HepG2 (cell line): ENCODE data around the gene RAB24. TPM values are rescaled to one million over a fixed set of nuclear protein-coding genes. Genes with fewer than 3 reads are reported as not detected.

Experiments used
- AKAP8 ChIP-seq: sonication (generic); formaldehyde crosslinking; IDR thresholded peaks from 2 replicates; pipeline ENCODE4 v1.5.1; 2020; ENCODE audit warnings: mild to moderate bottlenecking, missing genetic modification reagents
- CAMTA2 ChIP-seq: sonication (generic); formaldehyde crosslinking; IDR thresholded peaks from 2 replicates; pipeline ENCODE4 v1.4.0; 2020; ENCODE audit warnings: mild to moderate bottlenecking, missing genetic modification reagents, borderline replicate concordance
- FOXK1 ChIP-seq: sonication (generic); formaldehyde crosslinking; IDR thresholded peaks from 2 replicates; pipeline ENCODE4 v1.4.0; 2020; ENCODE audit warnings: low read depth, missing genetic modification reagents, borderline replicate concordance
- FOXO1 ChIP-seq: sonication (generic); formaldehyde crosslinking; IDR thresholded peaks from 2 replicates; pipeline ENCODE4 v1.4.0; 2020; ENCODE audit warnings: missing genetic modification reagents
- GFI1 ChIP-seq: sonication (generic); formaldehyde crosslinking; IDR thresholded peaks from 2 replicates; pipeline ENCODE4 v1.5.0; 2020; ENCODE audit warnings: missing genetic modification reagents, mild to moderate bottlenecking, borderline replicate concordance
- KLF16 ChIP-seq, 2 experiments: sonication (generic) in 1 of 2; formaldehyde crosslinking in 1 of 2; IDR thresholded peaks; 2 replicates each; pipeline versions ENCODE4 v1.6.1 to v1.8.0; 2016 to 2023; ENCODE audit warnings: missing genetic modification reagents in 2 of 2, missing compliant biosample characterization in 1 of 2
- NR1H2 ChIP-seq: sonication (generic); formaldehyde crosslinking; IDR thresholded peaks from 2 replicates; pipeline ENCODE4 v1.8.1; 2022; ENCODE audit warnings: low read depth, missing genetic modification reagents, borderline replicate concordance
- RFX3 ChIP-seq: IDR thresholded peaks from 2 replicates; pipeline ENCODE4 v1.6.1; 2016; ENCODE audit warnings: missing biosample characterization, missing genetic modification reagents
- SCMH1 ChIP-seq: sonication (generic); formaldehyde crosslinking; IDR thresholded peaks from 2 replicates; pipeline ENCODE4 v1.9.0; 2021; ENCODE audit warnings: missing genetic modification reagents, mild to moderate bottlenecking, borderline replicate concordance
- TBX2 ChIP-seq: sonication (generic); formaldehyde crosslinking; IDR thresholded peaks from 2 replicates; pipeline ENCODE4 v1.5.0; 2020; ENCODE audit warnings: missing genetic modification reagents, mild to moderate bottlenecking, borderline replicate concordance
- ZMYM4 ChIP-seq: sonication (generic); formaldehyde crosslinking; IDR thresholded peaks from 2 replicates; pipeline ENCODE4 v1.8.1; 2023; ENCODE audit warnings: mild to moderate bottlenecking, missing genetic modification reagents
- ZNF143 ChIP-seq: sonication (generic); formaldehyde crosslinking; IDR thresholded peaks from 2 replicates; pipeline ENCODE4 v1.4.0; 2020; ENCODE audit warnings: missing genetic modification reagents
- ZNF24 ChIP-seq: fragments of 450-650 bp; IDR thresholded peaks from 2 replicates; pipeline ENCODE4 v1.6.1; 2017; ENCODE audit warnings: antibody characterized with exemption, mild to moderate bottlenecking
- ZNF296 ChIP-seq: sonication (generic); formaldehyde crosslinking; conservative IDR thresholded peaks from 2 replicates; pipeline ENCODE4 v1.5.0; 2020; ENCODE audit warnings: mild to moderate bottlenecking, missing genetic modification reagents
- ZNF446 ChIP-seq: sonication (generic); formaldehyde crosslinking; IDR thresholded peaks from 2 replicates; pipeline ENCODE4 v1.5.0; 2020; ENCODE audit warnings: mild to moderate bottlenecking, missing genetic modification reagents
- ZNF549 ChIP-seq: sonication (generic); formaldehyde crosslinking; IDR thresholded peaks from 2 replicates; pipeline ENCODE4 v1.5.0; 2020; ENCODE audit warnings: missing genetic modification reagents
- ZNF609 ChIP-seq: sonication (generic); formaldehyde crosslinking; IDR thresholded peaks from 2 replicates; pipeline ENCODE4 v1.4.0; 2020; ENCODE audit warnings: mild to moderate bottlenecking, missing genetic modification reagents, borderline replicate concordance
- ZNF672 ChIP-seq: sonication (generic); formaldehyde crosslinking; IDR thresholded peaks from 2 replicates; pipeline ENCODE4 v1.8.1; 2022; ENCODE audit warnings: missing genetic modification reagents
- ZNF776 ChIP-seq: sonication (generic); formaldehyde crosslinking; IDR thresholded peaks from 2 replicates; pipeline ENCODE4 v1.4.0; 2020; ENCODE audit warnings: mild to moderate bottlenecking, missing genetic modification reagents
- ZSCAN25 ChIP-seq: sonication (generic); formaldehyde crosslinking; IDR thresholded peaks from 2 replicates; pipeline ENCODE4 v1.8.0; 2022; ENCODE audit warnings: mild to moderate bottlenecking, missing genetic modification reagents
- polyA plus RNA-seq, 8 experiments: library from polyadenylated mRNA; depleted of rRNA in 3 of 8; stranded (reverse) in 7 of 8; unstranded in 1 of 8; fragments of >200 nt; fragmentation: Illumina TruSeq in 4 of 8; extraction: Trizol in 4 of 8; gene quantifications; 2 replicates each; pipeline versions ENCODE4 v1.2.1 to v1.2.3, GENCODE V29; 2011 to 2016; ENCODE audit warnings: low read depth in 4 of 8, missing spikeins in 1 of 8, mixed read lengths in 1 of 8; ENCODE audit not compliant: insufficient read depth in 1 of 8
- total RNA-seq, 5 experiments: library from RNA; depleted of rRNA; stranded (reverse); fragments of >200 nt; fragmentation: Illumina TruSeq; extraction: Trizol; gene quantifications; 2 replicates each; pipeline ENCODE4 v1.2.3, GENCODE V29; 2016; ENCODE audit warnings: low read depth in 1 of 5
- TF ChIP-seq, protein P1 (sequence below): sonication (generic); formaldehyde crosslinking; IDR thresholded peaks from 2 replicates; pipeline ENCODE4 v1.4.0; 2020; ENCODE audit warnings: missing genetic modification reagents
- TF ChIP-seq, protein P2 (sequence below): sonication (generic); formaldehyde crosslinking; IDR thresholded peaks from 2 replicates; pipeline ENCODE4 v1.9.0; 2022; ENCODE audit warnings: missing genetic modification reagents, mild to moderate bottlenecking, borderline replicate concordance

Gene RAB24
- total and polyA plus RNA-seq, 2 of the 13 experiments (the other 11 are each of a cell fraction or from before 2014, with no cell fraction given), result 22.9 to 63.7 TPM

DNA sequence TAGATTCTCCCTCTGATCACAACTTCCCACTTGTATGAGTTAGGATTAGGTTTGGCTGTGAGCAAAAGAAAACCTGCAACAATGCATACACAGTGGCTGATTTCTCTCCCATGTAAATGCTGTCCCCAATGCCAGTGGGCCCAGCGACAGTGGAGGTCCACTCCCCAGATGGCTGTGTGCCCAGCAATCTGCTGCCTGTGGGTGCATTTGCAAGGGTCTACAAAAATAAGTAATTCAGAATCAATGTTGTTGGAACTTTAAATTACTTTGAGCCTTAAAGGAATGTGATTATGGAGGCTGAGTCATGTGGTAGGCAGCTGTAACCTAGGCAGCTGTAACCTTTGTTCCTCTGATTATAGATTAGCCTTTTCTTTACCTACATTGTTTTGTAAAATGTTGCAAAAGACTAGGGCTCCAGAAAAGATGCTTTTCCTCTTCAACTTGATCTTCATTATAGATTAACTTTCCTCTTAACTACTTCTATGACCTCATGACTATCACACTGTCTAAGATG lies 22.4 kb upstream of the RAB24 start (continued):
- TF ChIP-seq ZNF296 (CRISPR knock-in tag), result no peak
- TF ChIP-seq FOXK1 (CRISPR knock-in tag), result 0 out of 2 replicates have a peak, but pooled peaks have one; percentile 7
- TF ChIP-seq, protein P1, sequence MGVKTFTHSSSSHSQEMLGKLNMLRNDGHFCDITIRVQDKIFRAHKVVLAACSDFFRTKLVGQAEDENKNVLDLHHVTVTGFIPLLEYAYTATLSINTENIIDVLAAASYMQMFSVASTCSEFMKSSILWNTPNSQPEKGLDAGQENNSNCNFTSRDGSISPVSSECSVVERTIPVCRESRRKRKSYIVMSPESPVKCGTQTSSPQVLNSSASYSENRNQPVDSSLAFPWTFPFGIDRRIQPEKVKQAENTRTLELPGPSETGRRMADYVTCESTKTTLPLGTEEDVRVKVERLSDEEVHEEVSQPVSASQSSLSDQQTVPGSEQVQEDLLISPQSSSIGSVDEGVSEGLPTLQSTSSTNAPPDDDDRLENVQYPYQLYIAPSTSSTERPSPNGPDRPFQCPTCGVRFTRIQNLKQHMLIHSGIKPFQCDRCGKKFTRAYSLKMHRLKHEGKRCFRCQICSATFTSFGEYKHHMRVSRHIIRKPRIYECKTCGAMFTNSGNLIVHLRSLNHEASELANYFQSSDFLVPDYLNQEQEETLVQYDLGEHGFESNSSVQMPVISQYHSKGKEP (CRISPR knock-in tag), result no peak
- no peak for TF ChIP-seq ZNF24
- TF ChIP-seq ZNF446 (CRISPR knock-in tag), result no peak
- TF ChIP-seq, protein P2, sequence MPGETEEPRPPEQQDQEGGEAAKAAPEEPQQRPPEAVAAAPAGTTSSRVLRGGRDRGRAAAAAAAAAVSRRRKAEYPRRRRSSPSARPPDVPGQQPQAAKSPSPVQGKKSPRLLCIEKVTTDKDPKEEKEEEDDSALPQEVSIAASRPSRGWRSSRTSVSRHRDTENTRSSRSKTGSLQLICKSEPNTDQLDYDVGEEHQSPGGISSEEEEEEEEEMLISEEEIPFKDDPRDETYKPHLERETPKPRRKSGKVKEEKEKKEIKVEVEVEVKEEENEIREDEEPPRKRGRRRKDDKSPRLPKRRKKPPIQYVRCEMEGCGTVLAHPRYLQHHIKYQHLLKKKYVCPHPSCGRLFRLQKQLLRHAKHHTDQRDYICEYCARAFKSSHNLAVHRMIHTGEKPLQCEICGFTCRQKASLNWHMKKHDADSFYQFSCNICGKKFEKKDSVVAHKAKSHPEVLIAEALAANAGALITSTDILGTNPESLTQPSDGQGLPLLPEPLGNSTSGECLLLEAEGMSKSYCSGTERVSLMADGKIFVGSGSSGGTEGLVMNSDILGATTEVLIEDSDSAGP (CRISPR knock-in tag), result peak; percentile 82; the same call in 1 of the 2 replicates
- TF ChIP-seq ZNF549, result no peak
- TF ChIP-seq GFI1 (CRISPR knock-in tag), result no peak; the same call in 1 of the 2 replicates
- no peak for TF ChIP-seq RFX3 (CRISPR knock-in tag)
- no peak; the same call in 1 of the 2 replicates for TF ChIP-seq TBX2 (CRISPR knock-in tag)
- no peak; the same call in 1 of the 2 replicates for TF ChIP-seq FOXO1 (CRISPR knock-in tag)
- no peak for TF ChIP-seq ZNF143 (CRISPR knock-in tag)
- peak in 1 of 2 experiments; percentile 71; a peak in 2 of 4 replicates for TF ChIP-seq KLF16 (CRISPR knock-in tag; IDR thresholded peaks at IDR 0.05)
- TF ChIP-seq AKAP8, result no peak
- no peak for TF ChIP-seq CAMTA2 (CRISPR knock-in tag)
- no peak for TF ChIP-seq ZSCAN25
- TF ChIP-seq ZNF776, result no peak
- no peak for TF ChIP-seq ZNF672 (CRISPR knock-in tag)
- no peak for TF ChIP-seq SCMH1 (CRISPR knock-in tag)
- no peak for TF ChIP-seq NR1H2 (CRISPR knock-in tag)
- no peak for TF ChIP-seq ZMYM4 (CRISPR knock-in tag)
- TF ChIP-seq ZNF609 (CRISPR knock-in tag), result no peak
